IPS DF 19.7 (cell line): ENCODE data around the gene ZMIZ1.
"Not testable (repeated sequence)": the region's sequence is repeated elsewhere in the genome, so short reads cannot be mapped to it uniquely, and the experiment has no call there.

Experiments
- DNase-seq: peaks from one replicate; pipeline ENCODE4 v3.0.0-alpha.2; 2013; ENCODE audit warnings: low read depth, low spot score

Gene ZMIZ1

DNA sequence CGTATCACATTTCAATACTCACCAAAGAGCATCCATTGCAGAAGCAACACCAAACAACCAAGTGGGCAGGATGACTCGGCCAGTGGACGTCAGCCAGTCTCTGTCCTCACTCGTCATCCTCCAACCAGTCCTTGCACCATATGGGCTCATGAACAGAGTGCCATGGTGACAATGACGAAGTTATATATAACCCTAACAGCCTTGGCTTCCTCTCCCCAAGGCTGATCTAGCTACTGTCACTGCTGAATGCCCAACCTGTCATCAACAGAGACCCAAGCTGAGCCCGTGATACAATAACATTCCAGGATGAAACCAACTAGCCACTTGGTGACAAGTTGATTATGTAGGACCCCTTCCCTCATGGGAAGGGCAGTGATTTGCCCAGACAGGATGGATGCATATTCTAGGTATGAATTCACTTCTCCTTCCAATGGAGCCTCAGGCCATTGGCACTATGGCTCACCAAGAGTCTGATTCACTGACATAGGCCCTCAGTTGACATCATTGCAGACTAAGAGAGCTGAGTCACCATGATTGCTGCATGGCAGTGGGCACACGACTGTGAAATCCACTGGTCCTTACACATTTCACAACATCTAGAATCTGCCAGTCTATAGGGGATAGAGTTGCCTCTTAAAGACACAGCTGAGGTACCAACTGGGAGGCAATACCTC is 252.2 kb downstream of the ZMIZ1 start:
- no peak for DNase-seq

DNA sequence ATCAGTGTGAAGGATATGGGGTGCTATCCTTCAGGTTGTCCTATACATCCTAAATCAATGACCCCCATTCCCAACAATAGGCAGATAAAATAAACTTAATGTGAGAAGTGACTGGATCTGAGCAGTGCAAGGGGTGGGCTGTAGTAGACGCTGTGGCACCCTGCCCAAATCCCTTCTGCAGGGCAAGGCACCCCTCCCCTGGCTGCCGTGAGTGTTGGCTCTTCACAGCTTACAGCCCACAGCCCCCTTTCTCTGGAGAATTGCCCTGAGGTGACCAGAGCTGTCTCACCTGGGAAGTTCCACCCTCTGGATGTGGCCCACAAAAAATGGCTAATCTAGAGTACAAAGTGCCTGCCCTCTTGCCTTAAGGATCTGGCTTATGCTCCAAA is 252.7 kb downstream of the ZMIZ1 start:
- no peak for DNase-seq

DNA sequence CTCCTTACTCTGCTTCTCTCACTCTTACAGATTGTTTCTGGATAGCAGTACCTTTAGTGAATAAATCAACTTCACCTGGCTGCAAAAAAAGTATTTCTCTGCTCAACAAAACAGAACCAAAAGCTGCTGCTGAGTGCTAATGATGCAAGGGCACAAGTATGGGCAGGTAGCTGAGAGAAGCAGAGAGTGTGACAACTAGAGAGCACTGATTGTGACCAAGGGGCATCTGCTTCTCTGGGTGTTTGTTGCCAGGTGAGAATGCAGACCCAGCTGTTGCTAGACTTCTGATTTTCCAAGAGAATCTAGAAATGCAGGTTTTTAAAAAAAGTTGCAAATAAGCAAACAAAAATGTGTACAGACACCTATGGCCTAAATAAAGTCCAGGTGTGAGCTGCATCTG is 253.2 kb downstream of the ZMIZ1 start:
- DNase-seq: no peak

DNA sequence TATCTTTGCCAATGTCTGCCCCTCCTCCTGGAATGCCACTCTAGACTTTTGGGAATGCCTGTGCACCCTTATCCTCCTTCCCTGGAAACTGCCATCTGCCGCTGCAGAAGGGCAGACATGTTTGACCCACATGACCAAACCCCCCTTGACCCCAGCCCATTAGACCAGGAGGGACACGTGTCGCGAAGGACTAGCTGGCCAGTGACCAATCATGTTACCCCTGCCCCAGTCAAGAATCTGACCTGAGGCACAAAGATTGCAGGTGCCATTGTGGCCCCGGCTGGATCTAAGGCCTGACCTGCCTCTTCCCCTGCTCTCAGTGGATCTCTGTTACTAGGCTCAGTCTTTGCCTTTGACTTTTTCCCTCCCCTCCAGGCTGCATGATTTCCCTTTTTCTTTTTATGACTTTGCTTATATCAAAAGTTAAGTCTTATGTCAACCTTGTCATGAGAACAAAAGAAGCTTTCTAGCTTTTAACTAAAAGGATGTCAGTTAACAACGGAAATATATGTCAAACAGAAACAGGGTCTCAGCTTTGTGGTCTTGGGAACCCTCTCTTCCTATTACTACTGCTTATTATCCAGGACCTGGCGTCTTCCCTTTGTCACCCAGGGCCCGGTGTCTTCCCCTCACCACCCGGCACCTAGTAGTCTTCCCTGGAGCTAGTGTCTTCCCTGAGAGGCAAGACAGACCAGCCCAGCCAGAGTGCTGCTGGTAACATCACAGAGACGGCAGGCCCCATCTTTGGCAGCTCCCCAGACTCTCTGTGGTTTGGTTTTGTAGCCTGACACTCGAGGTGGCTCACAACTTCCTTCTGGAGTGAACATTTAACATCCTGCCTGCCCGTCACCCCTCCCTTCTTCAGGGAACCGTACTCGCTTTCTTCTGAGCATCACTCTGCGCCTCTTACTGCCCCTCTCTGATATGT is 254.1 kb downstream of the ZMIZ1 start:
- no peak for DNase-seq

DNA sequence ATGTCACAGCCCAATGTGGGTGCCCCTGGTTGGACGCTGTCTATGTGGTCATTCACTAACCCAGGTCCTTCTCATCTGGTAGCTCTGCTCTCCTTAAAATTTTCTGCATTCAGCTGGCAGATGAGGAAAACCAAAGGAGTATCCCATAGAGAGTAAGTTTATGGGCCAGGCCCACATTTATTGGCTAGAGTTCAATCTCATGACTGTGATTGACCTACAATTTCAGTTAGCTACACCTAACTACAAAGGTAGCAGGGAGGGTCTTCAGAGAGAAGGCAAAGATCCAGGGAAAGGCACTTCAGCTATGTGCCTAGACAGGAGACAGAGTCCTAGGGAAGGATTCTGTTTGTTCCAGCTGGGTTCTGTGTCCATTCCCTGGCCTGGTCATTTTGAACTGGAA is 254.8 kb downstream of the ZMIZ1 start:
- DNase-seq: no peak

DNA sequence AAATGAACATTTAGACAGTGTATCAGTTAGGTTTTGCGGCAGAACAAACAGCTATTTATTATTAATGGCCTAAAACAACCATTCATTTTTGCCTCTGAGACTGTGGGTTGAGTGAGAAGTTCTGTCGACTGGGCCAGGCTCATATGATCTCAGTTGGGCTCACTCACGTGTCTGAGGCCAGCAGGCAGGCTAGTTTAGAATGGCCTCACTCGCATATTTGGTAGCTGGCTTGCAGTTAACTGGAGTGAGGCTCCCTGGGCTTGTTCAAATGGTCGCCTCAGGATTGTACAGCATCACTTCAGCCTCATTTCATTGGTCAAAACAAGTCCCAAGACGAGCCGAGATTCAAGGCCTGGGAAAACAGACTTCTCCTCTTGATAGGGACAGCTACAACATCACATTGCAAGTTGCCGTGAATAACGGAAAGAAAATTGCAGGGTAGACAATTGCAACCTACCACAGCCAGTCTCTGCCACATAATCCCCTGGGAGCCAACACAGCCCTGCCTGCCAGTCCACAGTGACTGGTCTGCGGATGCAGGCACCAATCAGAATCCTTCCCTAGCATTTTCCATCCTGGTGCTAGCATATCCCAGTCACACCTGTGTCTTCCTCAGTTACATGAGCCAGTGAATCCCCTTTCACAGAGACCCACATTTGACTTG is 255.4 kb downstream of the ZMIZ1 start:
- DNase-seq: no peak

DNA sequence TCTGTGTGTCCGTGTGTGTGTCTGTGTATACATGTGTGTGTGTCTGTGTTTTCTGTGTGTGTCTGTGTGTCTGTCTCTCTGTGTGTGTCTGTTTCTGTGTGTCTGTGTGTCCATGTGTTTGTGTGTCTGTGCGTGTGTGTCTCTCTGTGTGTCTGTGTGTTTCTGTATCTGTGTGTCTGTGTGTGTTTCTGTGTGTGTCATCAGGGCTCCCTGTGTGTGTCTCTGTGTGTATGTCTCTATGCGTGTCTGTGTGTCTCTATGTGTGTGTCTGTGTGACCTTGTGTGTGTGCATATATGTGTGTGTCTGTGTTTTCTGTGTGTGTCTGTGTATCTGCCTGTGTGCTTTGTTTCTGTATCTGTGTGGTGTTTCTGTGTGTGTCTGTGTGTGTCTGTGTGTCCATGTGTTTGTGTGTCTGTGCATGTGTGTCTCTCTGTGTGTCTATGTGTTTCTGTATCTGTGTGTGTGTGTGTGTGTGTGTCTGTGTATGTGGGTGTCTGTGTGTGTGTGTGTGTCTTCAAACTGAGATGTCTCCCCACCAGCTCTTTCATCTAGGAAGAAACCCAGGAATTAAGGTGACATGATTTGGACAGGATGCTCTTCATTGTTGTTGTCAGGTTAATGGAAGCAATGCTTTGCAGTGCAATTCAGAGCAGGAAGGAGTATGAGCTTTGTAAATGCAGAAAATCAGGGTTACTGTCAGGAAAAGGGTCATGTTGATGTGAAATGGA is 257.8 kb downstream of the ZMIZ1 start:
- DNase-seq: no peak

DNA sequence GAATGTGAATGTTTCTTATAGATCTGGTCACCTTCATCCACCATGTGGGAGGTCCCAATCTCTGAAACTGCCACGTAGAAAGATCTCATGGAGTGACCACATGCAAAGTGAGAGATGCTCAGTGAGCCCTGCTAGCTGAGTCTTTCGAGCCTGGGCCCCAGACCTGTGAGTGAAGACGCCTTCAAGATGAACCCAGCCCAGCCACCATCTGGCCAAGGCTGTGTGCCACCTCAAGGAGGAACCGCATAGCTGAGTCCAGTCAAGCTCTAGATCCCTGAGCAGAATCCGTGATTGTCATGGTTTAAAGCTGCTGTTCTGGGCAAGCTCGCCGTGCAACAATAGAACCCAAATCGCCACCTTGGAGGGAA is 258.3 kb downstream of the ZMIZ1 start:
- no peak for DNase-seq

DNA sequence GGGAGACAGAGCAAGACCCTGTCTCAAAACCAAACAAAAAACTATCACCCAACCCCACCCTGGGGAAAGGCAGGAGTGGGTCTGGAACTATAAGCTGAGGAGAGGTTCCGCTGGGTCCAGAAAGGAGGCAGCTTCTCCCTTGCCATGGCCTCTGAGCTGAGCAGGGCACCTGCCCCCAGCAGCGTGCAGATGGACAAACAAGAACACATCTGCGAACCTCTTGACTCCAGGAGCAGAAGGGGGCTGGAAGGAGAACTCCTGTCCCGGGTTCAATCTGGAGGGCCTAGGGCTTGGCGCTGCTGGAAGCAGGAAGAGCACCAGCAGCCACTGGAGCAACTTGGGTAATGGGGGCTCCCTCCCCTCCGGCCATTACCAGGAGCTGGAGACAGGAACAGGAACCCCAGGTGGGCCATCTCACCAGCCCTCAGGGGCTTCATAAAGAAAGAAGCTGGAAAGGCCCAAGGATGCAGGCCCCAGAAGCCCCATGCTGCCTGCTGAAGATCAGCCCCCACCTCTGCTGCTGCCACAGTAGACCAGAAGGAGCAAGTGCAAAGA is 259.5 kb downstream of the ZMIZ1 start:
- DNase-seq: no peak

DNA sequence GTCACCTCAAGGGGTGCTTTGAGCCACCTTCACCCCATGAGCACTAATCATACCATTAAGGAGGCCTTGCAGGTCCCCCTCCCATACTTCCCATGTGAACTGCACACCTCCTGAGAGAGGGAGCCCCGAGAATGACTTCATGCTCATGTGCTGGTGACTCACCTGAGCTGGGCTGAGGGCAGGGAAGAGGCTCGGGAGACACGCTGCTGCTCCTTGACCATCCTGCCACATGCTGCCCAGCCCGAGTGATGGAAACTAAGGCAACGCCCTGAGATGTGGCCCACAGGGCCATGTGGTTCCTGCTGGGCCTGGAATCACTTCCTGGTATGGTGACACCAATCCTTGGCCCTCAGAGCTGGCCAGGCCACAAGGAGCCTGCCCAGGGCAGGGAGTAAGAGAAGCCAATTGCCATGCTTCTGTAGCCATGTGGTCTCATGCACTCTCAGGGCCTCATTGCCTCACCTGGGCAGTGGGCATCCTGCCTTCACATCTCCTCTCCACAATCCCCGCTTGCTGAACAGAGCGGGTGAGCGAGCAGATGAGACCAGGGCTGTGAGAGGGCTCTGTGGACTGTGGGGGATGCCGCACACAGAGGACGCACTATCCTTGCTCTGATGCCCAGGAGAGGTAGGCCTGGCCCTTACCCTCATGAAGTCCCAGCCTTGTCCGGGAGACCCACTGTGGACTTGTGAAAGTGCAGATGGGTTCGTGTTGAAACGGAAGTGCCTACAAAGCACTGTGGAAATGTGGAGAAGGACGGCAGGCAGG is 260.2 kb downstream of the ZMIZ1 start:
- no peak for DNase-seq

DNA sequence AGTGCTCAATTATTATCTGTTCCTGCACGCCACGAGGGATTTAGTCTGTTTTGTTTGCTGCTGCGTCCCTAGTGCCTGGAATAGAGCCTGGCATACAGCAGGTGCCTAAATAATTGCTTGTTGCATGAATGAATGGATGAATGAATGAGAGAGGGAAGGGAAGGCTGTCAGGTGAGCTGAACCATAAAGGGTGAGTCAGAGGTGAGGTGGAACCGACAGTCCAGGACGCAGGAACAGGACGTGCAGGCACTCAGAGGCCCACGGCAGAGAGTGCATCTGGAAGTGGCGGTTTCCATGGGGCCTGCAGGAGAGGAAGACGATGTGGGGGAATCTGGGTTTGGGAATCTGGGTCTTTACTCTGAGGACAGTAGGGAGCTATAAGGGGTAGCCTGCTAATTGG is 260.8 kb downstream of the ZMIZ1 start:
- no peak for DNase-seq

DNA sequence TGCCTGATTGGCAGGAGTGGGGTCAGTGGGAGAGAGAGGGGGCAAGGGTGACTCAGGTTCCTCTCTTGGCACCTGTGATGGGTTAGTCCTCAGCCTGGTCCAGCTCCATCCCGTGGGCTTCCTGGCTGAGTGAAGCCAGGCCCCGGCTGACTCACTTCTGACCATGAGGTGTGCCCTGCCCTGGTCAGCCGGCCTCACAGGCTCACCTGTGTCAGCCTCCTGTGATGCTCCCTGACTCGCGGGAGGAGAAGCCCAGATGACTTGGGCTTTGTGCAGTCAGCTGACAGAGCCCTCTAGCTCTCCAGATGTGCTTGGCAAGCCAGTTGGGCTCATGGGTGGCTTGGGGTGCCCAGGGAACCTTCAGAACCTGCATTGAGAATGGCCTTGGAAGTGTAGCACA is 262.5 kb downstream of the ZMIZ1 start:
- DNase-seq: no peak

DNA sequence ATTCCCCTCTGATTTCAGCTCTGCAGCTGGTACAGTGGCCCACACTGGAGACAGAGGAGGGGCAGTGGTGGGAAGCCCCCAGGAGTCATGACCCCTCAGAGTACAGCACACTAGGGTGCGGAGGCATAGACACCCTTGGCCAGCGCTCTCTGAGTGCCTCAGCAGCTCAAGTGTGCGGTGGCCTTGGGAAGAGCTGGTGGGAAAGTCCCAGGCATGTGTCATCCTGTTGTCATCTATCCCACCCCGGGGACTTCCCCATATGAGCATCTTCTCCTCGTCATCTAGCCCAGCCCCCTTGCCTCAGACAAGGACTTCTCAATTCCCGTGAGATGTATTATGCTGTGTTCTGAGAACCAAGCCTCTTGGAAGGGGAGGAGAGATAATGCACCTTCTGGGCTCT is 262.9 kb downstream of the ZMIZ1 start:
- no peak for DNase-seq

DNA sequence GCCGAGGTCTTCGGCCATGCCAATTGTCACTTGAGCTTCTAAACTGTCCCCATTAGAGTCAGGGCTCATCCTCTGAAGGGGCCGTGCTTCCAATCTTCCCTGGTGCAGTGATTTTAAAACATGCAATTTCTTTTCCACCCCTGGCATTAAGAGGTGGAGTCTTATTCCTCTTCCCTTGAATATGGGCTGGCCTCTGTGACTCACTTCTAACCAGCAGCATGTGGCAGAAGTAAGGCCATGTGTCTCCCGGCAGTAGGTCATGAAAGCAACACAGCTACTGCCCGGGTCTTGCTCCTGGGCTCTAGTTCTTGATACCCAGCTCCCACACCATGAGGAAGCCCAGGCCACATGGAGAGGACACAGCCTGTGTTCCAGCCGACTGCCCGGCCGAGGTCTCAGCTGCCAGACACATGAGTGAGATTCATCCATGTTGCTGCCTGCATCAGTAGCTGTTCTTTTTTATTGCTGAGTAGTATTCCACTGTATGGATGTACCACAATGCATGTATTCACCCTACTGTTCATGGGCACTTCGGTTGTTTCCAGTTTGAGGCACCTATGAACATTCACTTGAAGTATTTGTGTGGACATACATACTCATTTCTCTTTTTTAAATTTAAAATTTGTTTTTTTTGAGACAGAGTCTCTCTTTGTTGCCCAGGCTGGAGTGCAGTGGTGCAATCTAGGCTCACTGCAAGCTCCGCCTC is 264.0 kb downstream of the ZMIZ1 start:
- not testable (repeated sequence) for DNase-seq

DNA sequence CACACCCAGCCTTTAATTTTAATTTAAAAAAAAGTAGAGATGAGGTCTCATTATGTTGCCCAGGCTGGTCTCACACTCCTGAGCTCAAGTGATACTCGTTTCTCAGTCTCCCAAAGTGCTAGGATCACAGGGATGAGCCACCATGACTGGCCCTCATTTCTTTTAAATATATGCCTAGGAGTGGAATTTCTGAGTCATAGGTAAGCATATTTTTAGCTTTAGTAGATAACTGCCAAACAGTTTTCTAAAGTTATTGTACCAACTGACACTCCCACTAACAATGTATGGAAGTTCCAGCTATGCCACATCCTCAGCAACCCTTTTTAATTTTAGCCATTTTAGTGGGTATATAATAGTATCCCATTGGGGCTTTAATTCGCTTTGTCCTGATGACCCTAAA is 264.7 kb downstream of the ZMIZ1 start:
- no peak for DNase-seq

DNA sequence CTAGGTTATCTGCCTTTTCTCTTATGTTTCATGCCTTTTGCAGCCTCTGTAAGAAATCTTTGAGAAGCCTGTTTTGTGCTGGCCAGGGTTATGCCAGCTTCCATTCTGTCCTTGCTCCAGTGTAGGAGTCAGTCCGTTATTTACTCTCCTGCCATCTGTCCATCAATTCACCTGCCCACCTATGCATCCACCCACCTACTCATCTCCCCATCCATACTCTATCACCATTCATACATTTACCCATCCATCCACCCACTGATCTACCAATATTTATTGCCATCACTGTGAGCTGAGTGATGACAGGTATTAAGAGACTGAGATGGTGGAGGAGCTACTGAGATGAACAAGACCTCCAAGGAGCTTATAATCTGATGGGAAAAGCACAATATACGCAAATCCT is 265.8 kb downstream of the ZMIZ1 start:
- DNase-seq: no peak

DNA sequence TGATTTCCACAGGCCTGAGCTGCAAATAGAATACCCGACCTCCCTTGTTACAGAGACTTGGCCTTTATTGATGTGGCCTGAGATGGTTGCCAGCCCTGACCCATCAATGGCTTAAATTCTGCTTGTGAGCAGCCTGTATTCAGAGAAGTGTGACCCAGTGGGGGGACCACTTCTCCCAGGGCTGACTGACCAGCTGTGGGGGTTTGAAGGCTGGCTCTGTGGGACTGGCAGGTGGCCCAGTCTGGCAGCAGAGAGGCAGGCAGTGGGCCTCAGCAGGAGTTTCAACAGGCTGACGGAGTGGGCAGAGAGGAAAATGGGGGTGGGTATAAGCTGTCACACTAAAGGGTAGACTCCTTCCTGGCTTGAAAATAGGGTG is 266.3 kb downstream of the ZMIZ1 start:
- no peak for DNase-seq

DNA sequence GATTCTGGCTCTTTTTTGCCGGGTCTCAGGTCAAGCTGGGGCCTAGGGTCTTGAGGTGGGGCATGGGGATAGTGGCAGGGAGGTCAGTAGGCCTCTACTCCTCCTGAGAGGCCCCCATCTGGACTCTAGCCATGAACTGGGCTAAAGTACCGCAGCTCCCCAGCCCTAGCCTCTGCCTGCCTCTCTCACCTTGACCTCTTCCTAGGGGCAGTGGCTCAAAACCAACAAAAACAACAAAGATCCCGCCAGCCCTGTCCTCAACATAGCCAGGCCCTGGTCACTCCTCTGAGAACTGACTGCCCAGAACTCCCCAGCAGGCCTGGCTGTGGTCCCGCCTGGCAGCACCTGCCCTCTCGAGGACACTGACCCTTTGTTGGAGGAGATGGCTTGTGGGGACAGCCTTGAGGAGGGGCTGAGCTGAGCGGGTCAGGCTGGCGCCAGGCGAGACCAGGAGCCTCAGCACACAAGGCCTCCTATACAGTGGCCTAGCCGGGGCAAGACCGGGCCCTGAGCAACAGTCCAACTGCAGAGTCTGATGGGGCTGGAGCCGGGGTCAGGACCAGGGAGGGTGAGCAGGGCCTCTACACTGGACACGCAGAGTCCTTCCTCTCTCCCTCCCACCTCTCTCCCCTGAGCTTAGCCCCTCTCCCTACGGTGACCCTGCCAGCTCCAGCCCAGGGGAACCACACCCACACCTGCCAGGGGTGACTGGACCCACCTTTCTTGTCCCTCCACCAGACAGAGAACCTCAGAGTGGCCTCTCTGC is 266.9 kb downstream of the ZMIZ1 start:
- no peak for DNase-seq

DNA sequence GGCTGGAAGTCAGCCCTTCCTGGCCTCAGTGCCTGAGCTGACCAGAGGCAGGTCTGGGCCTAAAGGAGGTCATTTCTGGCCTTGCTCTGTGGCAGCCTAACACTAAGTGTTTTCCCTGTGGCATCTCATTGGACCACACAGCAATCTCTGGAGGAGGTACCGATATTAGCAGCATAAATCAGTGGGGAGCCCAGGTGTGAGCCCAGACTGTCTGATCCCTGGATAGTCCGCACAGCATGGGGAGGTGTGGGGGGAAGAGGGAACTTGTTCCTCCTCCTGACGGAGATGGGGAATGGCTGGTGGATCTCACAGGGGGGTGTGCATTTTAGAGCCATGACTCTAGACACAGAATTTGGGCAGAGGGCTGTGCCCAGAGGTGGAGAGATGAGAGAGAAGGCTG is 267.5 kb downstream of the ZMIZ1 start:
- no peak for DNase-seq

DNA sequence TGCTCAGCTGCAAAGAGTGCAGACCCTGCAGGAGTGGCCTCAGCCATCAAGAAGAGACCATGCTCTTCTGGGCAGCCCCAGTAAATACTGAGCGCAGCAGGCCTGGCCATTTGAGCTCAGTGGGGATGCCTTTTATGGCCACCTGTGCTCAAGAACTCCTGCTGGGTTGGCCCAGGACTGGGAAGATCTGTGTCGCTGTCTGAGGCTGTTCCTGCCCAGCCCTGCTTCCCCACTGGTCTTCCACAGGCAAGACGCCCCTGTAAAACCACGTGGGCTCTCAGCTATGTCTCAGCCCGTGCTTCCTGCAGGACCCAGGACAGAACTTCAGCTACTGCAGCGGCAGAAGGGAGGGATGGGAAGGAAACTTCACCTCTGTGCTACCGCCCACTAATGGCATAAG is 268.0 kb downstream of the ZMIZ1 start:
- no peak for DNase-seq
